H1 (cell line): ENCODE data around the gene TFRC. TPM values are rescaled to one million over a fixed set of nuclear protein-coding genes. Genes with fewer than 3 reads are reported as not detected.
"Not testable (repeated sequence)": the region's sequence is repeated elsewhere in the genome, so short reads cannot be mapped to it uniquely, and the experiment has no call there.

Experiments used
- CTCF ChIA-PET: fragments of 300-600 bp; sonication (Branson Sonifier 250); formaldehyde crosslinking; loops from one replicate; lab custom pipeline; 2021; ENCODE audit not compliant: partially characterized antibody; lab: Charles Lee
- POLR2A ChIA-PET: fragments of 300-600 bp; sonication (Branson Sonifier 250); formaldehyde crosslinking; loops from one replicate; lab custom pipeline; 2021; ENCODE audit warnings: inconsistent platforms; ENCODE audit not compliant: partially characterized antibody; lab: Charles Lee
- DNase-seq, 2 experiments: peaks; one replicate each; pipeline versions ENCODE4 v3.0.0 to v3.0.0-alpha.2; 2010 to 2022; ENCODE audit warnings: low spot score in 2 of 2, low read depth in 1 of 2, mixed read lengths in 1 of 2
- FAIRE-seq: peaks from 2 replicates; lab custom pipeline; 2011; peaks lifted over from hg19 to GRCh38; lab: Jason Lieb, UNC
- H2AFZ ChIP-seq: 2 replicates; pipeline ENCODE4 v1.8.1; 2012; ENCODE audit warnings: low read length, inconsistent platforms
- H2AK5ac ChIP-seq: 2 replicates; pipeline ENCODE4 v1.6.1; 2013; ENCODE audit warnings: low read depth, low read length
- H2BK120ac ChIP-seq: replicated peaks from 2 replicates; pipeline ENCODE3; 2013; ENCODE audit warnings: low read depth, low read length, inconsistent platforms
- H2BK12ac ChIP-seq: 2 replicates; pipeline ENCODE4 v1.6.1; 2013; ENCODE audit warnings: low read depth, low read length
- H2BK15ac ChIP-seq: 2 replicates; pipeline ENCODE4 v1.6.1; 2013; ENCODE audit warnings: low read length
- H2BK20ac ChIP-seq: 2 replicates; pipeline ENCODE4 v1.6.1; 2013; ENCODE audit warnings: low read length
- H2BK5ac ChIP-seq: 2 replicates; pipeline ENCODE4 v1.6.1; 2013; ENCODE audit warnings: low read depth, low read length
- H3K14ac ChIP-seq: 2 replicates; pipeline ENCODE4 v1.6.1; 2013; ENCODE audit warnings: inconsistent platforms; ENCODE audit not compliant: insufficient read length
- H3K18ac ChIP-seq: 2 replicates; pipeline ENCODE4 v1.6.1; 2013; ENCODE audit warnings: low read length; ENCODE audit errors: extremely low read depth
- H3K23ac ChIP-seq: 2 replicates; pipeline ENCODE4 v1.6.1; 2013; ENCODE audit warnings: inconsistent platforms; ENCODE audit not compliant: insufficient read length
- H3K23me2 ChIP-seq: 2 replicates; pipeline ENCODE4 v1.6.1; 2013; ENCODE audit warnings: low read depth, low read length
- H3K27ac ChIP-seq: 2 replicates; pipeline ENCODE4 v1.6.1; 2011; ENCODE audit warnings: low read depth, low read length, inconsistent platforms
- H3K27me3 ChIP-seq, 4 experiments: replicated peaks in 1 of 4; 1 replicate in 1 of 4; 2 replicates in 3 of 4; pipeline versions ENCODE4 v1.6.1 to v1.8.1; 2011 to 2013; ENCODE audit warnings: low read length in 3 of 4, mild to moderate bottlenecking in 3 of 4, inconsistent platforms in 2 of 4, mixed read lengths in 2 of 4, moderate library complexity in 1 of 4; ENCODE audit not compliant: control insufficient read depth in 3 of 4, insufficient read depth in 3 of 4; ENCODE audit errors: extremely low read depth in 1 of 4
- H3K36me3 ChIP-seq, 4 experiments: 2 replicates each; pipeline versions ENCODE4 v1.6.1 to v1.8.1; 2011 to 2013; ENCODE audit warnings: mild to moderate bottlenecking in 4 of 4, low read length in 3 of 4, moderate library complexity in 2 of 4, control low read depth in 1 of 4, inconsistent platforms in 1 of 4; ENCODE audit not compliant: insufficient read depth in 4 of 4, control insufficient read depth in 2 of 4
- H3K4ac ChIP-seq: replicated peaks from 2 replicates; pipeline ENCODE3; 2013; ENCODE audit warnings: low read length, low read depth, mixed read lengths, inconsistent platforms; ENCODE audit not compliant: insufficient read length
- H3K4me1 ChIP-seq, 4 experiments: replicated peaks in 1 of 4; 1 replicate in 1 of 4; 2 replicates in 3 of 4; pipeline versions ENCODE4 v1.6.1 to v1.8.1; 2011 to 2013; ENCODE audit warnings: low read length in 3 of 4, inconsistent platforms in 2 of 4, mixed read lengths in 1 of 4; ENCODE audit not compliant: insufficient read depth in 4 of 4, control insufficient read depth in 3 of 4
- H3K4me2 ChIP-seq, 2 experiments: 2 replicates each; pipeline versions ENCODE4 v1.6.1 to v1.8.1; 2011 to 2013; ENCODE audit warnings: low read depth in 2 of 2, low read length in 2 of 2, control low read depth in 1 of 2, inconsistent platforms in 1 of 2, mild to moderate bottlenecking in 1 of 2; ENCODE audit not compliant: insufficient read depth in 1 of 2
- H3K4me3 ChIP-seq, 4 experiments: fragments of 200-600, 300-600 bp in 1 of 4; sonication (generic), shearing (Covaris generic), sonication (Bioruptor Twin) in 1 of 4; 2 replicates each; pipeline versions ENCODE4 v1.5.1 to v1.8.1; 2011 to 2016; ENCODE audit warnings: low read length in 4 of 4, low read depth in 3 of 4, control low read depth in 2 of 4, inconsistent platforms in 2 of 4, mild to moderate bottlenecking in 2 of 4, mixed read lengths in 1 of 4, moderate library complexity in 1 of 4; ENCODE audit not compliant: insufficient read depth in 2 of 4; ENCODE audit errors: extremely low read depth in 1 of 4
- H3K56ac ChIP-seq: replicated peaks from 2 replicates; pipeline ENCODE3; 2013; ENCODE audit warnings: low read depth, mild to moderate bottlenecking, mixed read lengths, low read length, inconsistent platforms; ENCODE audit not compliant: insufficient read length
- H3K79me1 ChIP-seq: 2 replicates; pipeline ENCODE4 v1.6.1; 2013; ENCODE audit warnings: low read depth, low read length, control low read depth
- H3K79me2 ChIP-seq, 2 experiments: 2 replicates each; pipeline versions ENCODE4 v1.6.1 to v1.8.1; 2012 to 2013; ENCODE audit warnings: low read length in 2 of 2, mild to moderate bottlenecking in 2 of 2, inconsistent platforms in 1 of 2; ENCODE audit not compliant: insufficient read depth in 2 of 2, control insufficient read depth in 1 of 2
- H3K9ac ChIP-seq, 4 experiments: replicated peaks in 1 of 4; 1 replicate in 1 of 4; 2 replicates in 3 of 4; pipeline versions ENCODE4 v1.6.1 to v1.8.1; 2011 to 2013; ENCODE audit warnings: low read depth in 3 of 4, low read length in 3 of 4, control low read depth in 2 of 4, mild to moderate bottlenecking in 2 of 4, moderate library complexity in 2 of 4, inconsistent platforms in 1 of 4; ENCODE audit errors: extremely low read depth in 1 of 4
- H3K9me3 ChIP-seq, 2 experiments: 2 replicates each; pipeline versions ENCODE4 v1.6.1 to v1.8.1; 2012 to 2013; ENCODE audit warnings: mild to moderate bottlenecking in 2 of 2, moderate library complexity in 2 of 2, control low read depth in 1 of 2, inconsistent platforms in 1 of 2, low read depth in 1 of 2, low read length in 1 of 2, mixed read lengths in 1 of 2; ENCODE audit not compliant: insufficient read depth in 2 of 2
- H4K20me1 ChIP-seq, 2 experiments: replicated peaks in 1 of 2; 2 replicates each; pipeline versions ENCODE3 to v1.8.1; 2011 to 2013; ENCODE audit warnings: inconsistent platforms in 2 of 2, low read length in 2 of 2, mild to moderate bottlenecking in 1 of 2; ENCODE audit not compliant: insufficient read depth in 2 of 2, control insufficient read depth in 1 of 2
- H4K5ac ChIP-seq: 2 replicates; pipeline ENCODE4 v1.6.1; 2013; ENCODE audit warnings: low read length, low read depth, mixed read lengths, inconsistent platforms; ENCODE audit not compliant: insufficient read length
- H4K8ac ChIP-seq: 2 replicates; pipeline ENCODE4 v1.8.0; 2013; ENCODE audit warnings: mild to moderate bottlenecking, moderate library complexity, low read length, inconsistent platforms; ENCODE audit not compliant: insufficient read depth; ENCODE audit errors: extremely low read depth
- H4K91ac ChIP-seq: replicated peaks from 2 replicates; pipeline ENCODE3; 2013; ENCODE audit warnings: low read length, mixed read lengths, inconsistent platforms; ENCODE audit not compliant: insufficient read length
- WGBS, 2 experiments: shearing (Covaris generic) in 1 of 2; methylation state at CpG; one replicate each; pipeline versions ENCODE4 v1.1.6 to v1.1.7; 2013 to 2015; ENCODE audit warnings: low lambda C conversion rate in 2 of 2, mixed read lengths in 2 of 2, inconsistent platforms in 1 of 2, low coverage in 1 of 2, missing lambda C conversion rate in 1 of 2; ENCODE audit not compliant: insufficient replicate concordance in 2 of 2, insufficient coverage in 1 of 2, insufficient read length in 1 of 2; ENCODE audit errors: extremely low coverage in 1 of 2, missing lambda C conversion rate in 1 of 2; 5-methylcytosine and 5-hydroxymethylcytosine counted together
- polyA plus RNA-seq, 7 experiments: library from polyadenylated mRNA; depleted of rRNA in 3 of 7; stranded (reverse) in 5 of 7; unstranded in 2 of 7; fragments of >200 nt in 5 of 7; fragments of 200-250 nt in 2 of 7; gene quantifications; 1 replicate in 5 of 7; 2 replicates in 1 of 7; 4 replicates in 1 of 7; pipeline versions ENCODE4 v1.2.1 to v1.2.3, GENCODE V29; 2011 to 2013; ENCODE audit warnings: missing spikeins in 2 of 7, mixed read lengths in 2 of 7
- total RNA-seq: library from RNA; stranded (reverse); fragmentation: NEBNext Ultra II Directional; extraction: Animal tissue kit (Norgen Biotek cat#: 25700); gene quantifications from 2 replicates; pipeline ENCODE4 v1.2.1, GENCODE V29; 2021

The TFRC gene
- total and polyA plus RNA-seq, 2 of the 8 experiments (the other 6 are each of a cell fraction or from before 2014, with no cell fraction given): 67.3 to 161 TPM

- H3K23ac ChIP-seq, H3K4ac ChIP-seq, H2AK5ac ChIP-seq, H3K27ac ChIP-seq, H3K56ac ChIP-seq, H4K8ac ChIP-seq, H3K4me1 ChIP-seq, H4K20me1 ChIP-seq, H3K23me2 ChIP-seq, H3K14ac ChIP-seq, H2AFZ ChIP-seq, H2BK15ac ChIP-seq, H3K27me3 ChIP-seq, H2BK5ac ChIP-seq, H4K5ac ChIP-seq, H2BK120ac ChIP-seq, H3K79me2 ChIP-seq, H3K79me1 ChIP-seq, H3K4me3 ChIP-seq, H3K9me3 ChIP-seq, H3K18ac ChIP-seq, H3K9ac ChIP-seq, H2BK20ac ChIP-seq, H3K4me2 ChIP-seq, FAIRE-seq, H2BK12ac ChIP-seq, DNase-seq, H4K91ac ChIP-seq: not testable (repeated sequence)
- CTCF ChIA-PET: interaction anchor here (1.1 to 22.4 kb wide), 5 partner anchors 10 to 138 kb away, joined by 3 to 299 read pairs (median 5); no protein-coding TSS in a partner anchor
- peaks cover 42 to 97% (median 80%) of the 10 kb centered on the region in 4 experiments for H3K36me3 ChIP-seq
- WGBS, 2 experiments: 90% methylated on average over 3 of the region's 4 CpGs; no CpG with 5 or more reads in 1 of the 2 experiments
- POLR2A ChIA-PET: interaction anchor here (1.1 to 1.2 kb wide), 2 partner anchors 36 to 126 kb away, joined by 3 to 4 read pairs; no protein-coding TSS in a partner anchor
Measured at GRCh38 chr3:196068812-196069211, 13.1 kb downstream of the TFRC start.
